ENCODE measurements around the gene LMO4. TPM values are rescaled to one million over a fixed set of nuclear protein-coding genes. Genes with fewer than 3 reads are reported as not detected.

The LMO4 gene
- total and polyA plus RNA-seq, 2 of the 13 experiments (the other 11 are each of a cell fraction or from before 2014, with no cell fraction given) = 19.3 to 49.9 TPM

- no peak for TF ChIP-seq ZNF891 (CRISPR knock-in tag; IDR thresholded peaks at IDR 0.05)
- TF ChIP-seq CBX5 (CRISPR knock-in tag; IDR thresholded peaks at IDR 0.05; ENCODE audit: borderline replicate concordance) = no peak
- TF ChIP-seq, protein P1, sequence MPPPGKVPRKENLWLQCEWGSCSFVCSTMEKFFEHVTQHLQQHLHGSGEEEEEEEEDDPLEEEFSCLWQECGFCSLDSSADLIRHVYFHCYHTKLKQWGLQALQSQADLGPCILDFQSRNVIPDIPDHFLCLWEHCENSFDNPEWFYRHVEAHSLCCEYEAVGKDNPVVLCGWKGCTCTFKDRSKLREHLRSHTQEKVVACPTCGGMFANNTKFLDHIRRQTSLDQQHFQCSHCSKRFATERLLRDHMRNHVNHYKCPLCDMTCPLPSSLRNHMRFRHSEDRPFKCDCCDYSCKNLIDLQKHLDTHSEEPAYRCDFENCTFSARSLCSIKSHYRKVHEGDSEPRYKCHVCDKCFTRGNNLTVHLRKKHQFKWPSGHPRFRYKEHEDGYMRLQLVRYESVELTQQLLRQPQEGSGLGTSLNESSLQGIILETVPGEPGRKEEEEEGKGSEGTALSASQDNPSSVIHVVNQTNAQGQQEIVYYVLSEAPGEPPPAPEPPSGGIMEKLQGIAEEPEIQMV (CRISPR knock-in tag; IDR thresholded peaks at IDR 0.05; ENCODE audit: low read depth) = no peak
- TF ChIP-seq, protein P2, sequence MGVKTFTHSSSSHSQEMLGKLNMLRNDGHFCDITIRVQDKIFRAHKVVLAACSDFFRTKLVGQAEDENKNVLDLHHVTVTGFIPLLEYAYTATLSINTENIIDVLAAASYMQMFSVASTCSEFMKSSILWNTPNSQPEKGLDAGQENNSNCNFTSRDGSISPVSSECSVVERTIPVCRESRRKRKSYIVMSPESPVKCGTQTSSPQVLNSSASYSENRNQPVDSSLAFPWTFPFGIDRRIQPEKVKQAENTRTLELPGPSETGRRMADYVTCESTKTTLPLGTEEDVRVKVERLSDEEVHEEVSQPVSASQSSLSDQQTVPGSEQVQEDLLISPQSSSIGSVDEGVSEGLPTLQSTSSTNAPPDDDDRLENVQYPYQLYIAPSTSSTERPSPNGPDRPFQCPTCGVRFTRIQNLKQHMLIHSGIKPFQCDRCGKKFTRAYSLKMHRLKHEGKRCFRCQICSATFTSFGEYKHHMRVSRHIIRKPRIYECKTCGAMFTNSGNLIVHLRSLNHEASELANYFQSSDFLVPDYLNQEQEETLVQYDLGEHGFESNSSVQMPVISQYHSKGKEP (CRISPR knock-in tag; IDR thresholded peaks at IDR 0.05) = no peak
- no peak for TF ChIP-seq XBP1 (CRISPR knock-in tag; IDR thresholded peaks at IDR 0.05)
- no peak for TF ChIP-seq FOXJ3 (CRISPR knock-in tag; IDR thresholded peaks at IDR 0.05; ENCODE audit: borderline replicate concordance)
- TF ChIP-seq, protein P3, sequence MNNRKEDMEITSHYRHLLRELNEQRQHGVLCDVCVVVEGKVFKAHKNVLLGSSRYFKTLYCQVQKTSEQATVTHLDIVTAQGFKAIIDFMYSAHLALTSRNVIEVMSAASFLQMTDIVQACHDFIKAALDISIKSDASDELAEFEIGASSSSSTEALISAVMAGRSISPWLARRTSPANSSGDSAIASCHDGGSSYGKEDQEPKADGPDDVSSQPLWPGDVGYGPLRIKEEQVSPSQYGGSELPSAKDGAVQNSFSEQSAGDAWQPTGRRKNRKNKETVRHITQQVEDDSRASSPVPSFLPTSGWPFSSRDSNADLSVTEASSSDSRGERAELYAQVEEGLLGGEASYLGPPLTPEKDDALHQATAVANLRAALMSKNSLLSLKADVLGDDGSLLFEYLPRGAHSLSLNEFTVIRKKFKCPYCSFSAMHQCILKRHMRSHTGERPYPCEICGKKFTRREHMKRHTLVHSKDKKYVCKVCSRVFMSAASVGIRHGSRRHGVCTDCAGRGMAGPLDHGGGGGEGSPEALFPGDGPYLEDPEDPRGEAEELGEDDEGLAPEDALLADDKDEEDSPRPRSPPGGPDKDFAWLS (CRISPR knock-in tag; IDR thresholded peaks at IDR 0.05; ENCODE audit: borderline replicate concordance) = no peak
- no peak for TF ChIP-seq ELK4 (CRISPR knock-in tag; IDR thresholded peaks at IDR 0.05; ENCODE audit: borderline replicate concordance)
- no peak for TF ChIP-seq SYNCRIP (IDR thresholded peaks at IDR 0.05; ENCODE audit: insufficient read depth, low read depth, low read length)
- TF ChIP-seq, protein P4, sequence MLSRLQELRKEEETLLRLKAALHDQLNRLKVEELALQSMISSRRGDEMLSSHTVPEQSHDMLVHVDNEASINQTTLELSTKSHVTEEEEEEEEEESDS (CRISPR knock-in tag; IDR thresholded peaks at IDR 0.05; ENCODE audit: borderline replicate concordance) = no peak
- TF ChIP-seq, protein P5, sequence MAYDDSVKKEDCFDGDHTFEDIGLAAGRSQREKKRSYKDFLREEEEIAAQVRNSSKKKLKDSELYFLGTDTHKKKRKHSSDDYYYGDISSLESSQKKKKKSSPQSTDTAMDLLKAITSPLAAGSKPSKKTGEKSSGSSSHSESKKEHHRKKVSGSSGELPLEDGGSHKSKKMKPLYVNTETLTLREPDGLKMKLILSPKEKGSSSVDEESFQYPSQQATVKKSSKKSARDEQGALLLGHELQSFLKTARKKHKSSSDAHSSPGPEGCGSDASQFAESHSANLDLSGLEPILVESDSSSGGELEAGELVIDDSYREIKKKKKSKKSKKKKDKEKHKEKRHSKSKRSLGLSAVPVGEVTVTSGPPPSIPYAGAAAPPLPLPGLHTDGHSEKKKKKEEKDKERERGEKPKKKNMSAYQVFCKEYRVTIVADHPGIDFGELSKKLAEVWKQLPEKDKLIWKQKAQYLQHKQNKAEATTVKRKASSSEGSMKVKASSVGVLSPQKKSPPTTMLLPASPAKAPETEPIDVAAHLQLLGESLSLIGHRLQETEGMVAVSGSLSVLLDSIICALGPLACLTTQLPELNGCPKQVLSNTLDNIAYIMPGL (CRISPR knock-in tag; IDR thresholded peaks at IDR 0.05; ENCODE audit: borderline replicate concordance in 1 of 2, low read depth in 1 of 2) = peak in 1 of 2 experiments; percentile 11; a peak in 2 of 4 replicates
- TF ChIP-seq RFXAP (CRISPR knock-in tag; IDR thresholded peaks at IDR 0.05; ENCODE audit: borderline replicate concordance) = no peak
- TF ChIP-seq FOXM1 (CRISPR knock-in tag; IDR thresholded peaks at IDR 0.05) = no peak
- TF ChIP-seq ZNF280D (CRISPR knock-in tag; IDR thresholded peaks at IDR 0.05) = no peak
- TF ChIP-seq ZNF720 (CRISPR knock-in tag; IDR thresholded peaks at IDR 0.05) = no peak
- no peak for TF ChIP-seq ZNF652 (CRISPR knock-in tag; IDR thresholded peaks at IDR 0.05; ENCODE audit: borderline replicate concordance, low read depth)
These were observed at the start of gene LMO4 (continued) for GRCh38 chr1:87328272-87329050.
